HG03025 (cell line): ENCODE data around the gene CACYBP.
"Not testable (repeated sequence)": the region's sequence is repeated elsewhere in the genome, so short reads cannot be mapped to it uniquely, and the experiment has no call there.

Experiments
- ATAC-seq: cut with Tn5 transposase; IDR thresholded peaks from one replicate; pipeline ENCODE4 v1.9.1; 2021; ENCODE audit warnings: mild to moderate bottlenecking, moderate library complexity; ENCODE audit not compliant: unreplicated experiment, low FRiP score

The CACYBP gene

DNA sequence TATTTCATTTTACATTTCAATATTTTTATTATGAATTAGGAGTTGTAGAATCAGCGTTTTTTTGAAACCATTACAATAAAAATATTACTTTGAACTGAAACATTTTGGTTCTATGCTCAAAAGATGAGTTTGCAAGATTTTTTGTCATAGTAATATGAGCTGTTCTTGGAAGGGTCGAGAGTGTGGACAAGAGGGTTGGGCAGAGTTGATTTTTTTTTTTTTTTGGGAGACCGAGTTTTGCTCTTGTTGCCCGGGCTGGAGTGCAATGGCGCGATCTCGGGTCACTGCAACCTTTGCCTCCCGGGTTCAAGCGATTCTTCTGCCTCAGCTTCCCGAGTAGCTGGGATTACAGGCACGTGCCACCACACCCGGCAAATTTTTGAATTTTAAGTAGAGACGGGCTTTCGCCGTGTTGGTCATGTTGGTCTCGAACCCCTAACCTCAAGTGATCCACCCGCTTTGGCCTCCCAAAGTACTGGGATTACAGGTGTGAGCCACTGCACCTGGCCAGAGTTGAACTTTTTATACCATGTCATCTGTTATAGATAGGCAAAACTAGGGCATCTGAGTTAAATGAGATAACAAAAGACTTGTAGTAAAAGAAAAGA lies 3.3 kb downstream of the CACYBP start:
- no peak for ATAC-seq

DNA sequence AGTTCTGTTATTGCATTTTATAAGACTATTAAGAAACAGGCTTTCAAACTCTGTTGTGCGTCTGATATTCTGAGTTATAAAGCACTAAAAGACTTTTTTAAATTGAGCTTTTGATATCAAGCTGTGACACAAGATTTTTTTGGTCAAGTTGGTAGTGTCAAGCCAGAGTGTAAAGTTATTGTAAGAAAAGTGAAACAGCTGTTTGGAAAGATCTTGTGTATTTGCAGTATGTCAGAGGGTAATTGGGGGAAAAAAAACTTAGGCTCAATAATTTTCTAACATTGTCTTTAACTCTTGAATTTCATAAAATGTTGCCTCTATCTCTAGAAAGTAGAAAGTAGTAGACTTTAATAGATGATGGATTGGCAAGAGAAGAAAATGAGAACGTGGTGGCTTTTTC lies 3.8 kb downstream of the CACYBP start:
- ATAC-seq = no peak

DNA sequence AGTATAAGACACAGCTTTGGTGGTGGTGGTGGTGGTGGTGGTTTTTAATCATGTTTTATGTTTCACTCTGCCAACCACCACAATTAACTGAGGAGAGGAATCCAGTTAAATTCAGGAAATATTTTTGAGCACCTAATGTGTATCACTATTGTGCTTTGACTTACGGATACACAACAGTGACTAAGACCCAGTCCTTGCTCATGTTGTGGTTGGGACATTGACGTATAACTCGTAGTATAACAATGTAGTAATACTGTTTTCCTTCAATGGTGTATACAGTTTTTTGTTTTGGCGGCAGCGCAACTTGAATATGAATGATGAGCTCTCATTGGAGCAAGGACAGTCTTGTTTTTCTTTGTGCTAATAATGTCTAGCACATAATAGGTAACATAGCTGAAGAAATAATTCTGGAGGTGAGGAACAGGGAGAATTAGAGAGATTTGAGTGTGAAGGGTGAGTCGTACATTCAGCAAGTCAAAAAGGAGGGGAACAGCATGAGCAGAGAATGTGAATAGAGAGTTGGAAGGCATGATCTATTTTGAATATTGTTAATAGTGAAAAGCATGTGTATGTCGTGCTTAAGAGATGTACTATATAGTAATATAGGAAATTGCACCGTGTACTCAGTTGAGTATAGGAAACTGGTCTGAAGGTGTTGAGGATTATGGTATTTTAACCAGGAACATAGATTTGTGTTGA lies 5.5 kb downstream of the CACYBP start:
- no peak for ATAC-seq

DNA sequence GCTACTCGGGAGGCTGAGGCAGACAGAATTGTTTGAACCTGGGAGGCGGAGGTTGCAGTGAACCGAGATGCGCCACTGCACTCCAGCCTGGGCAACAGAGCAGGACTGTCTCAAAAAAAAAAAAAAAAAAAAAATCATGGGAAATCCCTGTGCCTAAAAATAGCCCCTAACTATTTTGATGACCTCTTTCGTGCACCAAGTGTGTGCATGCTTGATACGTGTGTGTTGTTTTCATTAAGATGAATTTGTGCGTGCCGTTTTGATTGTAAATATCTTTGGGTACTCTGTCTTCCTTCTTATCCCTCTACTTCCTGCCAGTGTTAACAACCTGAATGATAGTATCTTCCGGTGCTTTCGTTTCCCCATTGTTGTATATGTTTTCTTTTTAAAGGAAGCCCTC lies 9.8 kb downstream of the CACYBP start:
- ATAC-seq = no peak

DNA sequence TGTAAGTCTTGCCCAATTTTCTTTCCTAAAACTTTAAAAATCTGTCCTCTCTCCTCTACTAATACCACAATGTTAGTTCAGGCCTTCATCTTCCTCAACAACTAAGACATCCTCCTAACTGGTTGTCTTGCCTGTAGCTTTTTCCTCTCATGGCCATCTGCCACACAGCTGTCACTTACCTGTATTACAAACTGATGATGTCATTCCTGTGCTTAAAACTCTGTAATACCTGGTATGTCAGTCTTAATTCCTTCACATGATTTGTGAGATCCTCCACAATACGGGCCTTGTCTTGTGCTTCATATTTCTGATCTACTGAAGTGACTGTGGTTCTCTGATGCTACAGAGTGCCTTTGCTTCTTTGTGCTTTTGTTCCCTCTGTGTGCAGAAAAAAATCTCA lies 13.7 kb downstream of the CACYBP start:
- no peak for ATAC-seq

DNA sequence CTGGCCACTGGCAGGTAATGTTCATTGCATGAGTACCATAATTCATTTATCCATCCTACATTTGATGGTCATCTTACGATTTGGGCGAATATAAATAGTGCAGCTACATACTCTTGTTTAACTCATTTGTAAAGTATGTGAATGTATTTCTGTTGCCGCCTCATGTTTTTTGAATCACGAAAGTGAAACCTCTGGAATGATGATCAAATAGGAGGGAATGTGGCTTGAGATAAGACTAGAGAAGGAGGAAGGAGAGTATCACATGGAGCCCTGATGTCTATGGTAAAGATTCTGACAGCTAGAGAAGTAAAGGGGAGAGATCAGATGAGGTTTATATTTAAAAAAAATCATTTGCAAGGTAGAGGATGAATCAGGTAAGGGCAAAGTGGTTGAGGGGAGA lies 15.5 kb downstream of the CACYBP start:
- ATAC-seq = no peak

DNA sequence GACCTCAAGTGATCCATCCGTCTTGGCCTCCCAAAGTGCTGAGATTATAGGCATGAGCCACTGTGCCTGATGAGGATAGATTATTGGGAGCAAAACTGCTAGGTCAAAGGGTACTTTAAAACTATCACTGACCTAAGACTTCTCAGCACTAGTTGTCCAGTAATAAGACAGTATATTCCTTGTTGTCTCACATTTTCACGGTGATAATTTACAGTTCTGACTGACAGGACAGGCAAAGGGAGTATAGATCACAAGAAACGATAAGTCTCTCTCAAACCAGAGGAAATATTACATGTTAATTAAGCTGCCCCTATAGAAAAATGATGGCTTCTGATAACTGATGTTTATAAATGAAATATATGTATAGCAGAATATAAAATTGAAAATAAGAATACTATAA lies 19.8 kb downstream of the CACYBP start:
- ATAC-seq = no peak

DNA sequence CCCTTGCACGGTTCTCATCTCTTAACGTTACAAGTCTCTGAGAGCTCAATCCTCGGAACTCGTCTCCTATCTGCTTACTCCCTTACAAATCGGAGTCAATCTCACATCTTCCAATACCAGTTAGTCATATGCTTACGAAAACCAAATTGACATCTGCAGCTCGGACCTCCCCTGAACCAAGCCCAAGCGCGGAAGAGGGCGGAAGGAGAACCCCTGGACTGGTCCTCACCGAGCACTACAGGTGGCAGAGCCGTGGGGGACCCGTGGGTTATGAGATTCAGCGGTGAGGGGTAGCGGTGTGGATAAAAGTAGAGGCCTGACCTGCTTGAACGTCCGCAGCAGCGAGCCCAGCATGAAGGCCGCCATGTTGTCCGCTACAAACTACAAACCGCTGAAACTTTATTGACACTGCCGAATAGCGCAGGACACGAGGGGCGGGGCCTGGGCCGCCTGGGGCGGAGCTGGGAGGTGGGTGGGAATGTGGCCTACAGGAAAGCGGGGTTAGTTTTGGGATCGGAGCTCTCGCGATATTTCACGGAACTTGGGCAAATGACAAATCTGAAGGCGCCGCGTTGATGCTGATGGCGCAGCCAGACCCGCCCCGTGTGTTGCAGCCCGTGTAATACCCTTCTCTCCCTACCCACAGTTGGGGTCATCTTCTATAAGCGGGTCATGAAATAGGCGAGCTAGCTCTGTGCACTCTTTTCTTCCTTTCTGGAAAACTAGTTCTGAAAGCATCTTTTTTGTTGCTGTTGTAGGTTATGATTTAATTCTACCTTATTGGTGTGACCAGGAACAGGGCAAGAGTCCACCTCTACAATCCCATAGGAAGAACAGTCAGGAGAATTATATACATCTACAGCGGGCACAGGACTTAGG lies 23.5 kb downstream of the CACYBP start, which contains the start of gene MRPS14:
Gene MRPS14 (minus strand): TSS at position 383 of the 879 bp plus-strand sequence. CDS start 17 bp downstream, at position 366.
- ATAC-seq = peak; percentile 92

DNA sequence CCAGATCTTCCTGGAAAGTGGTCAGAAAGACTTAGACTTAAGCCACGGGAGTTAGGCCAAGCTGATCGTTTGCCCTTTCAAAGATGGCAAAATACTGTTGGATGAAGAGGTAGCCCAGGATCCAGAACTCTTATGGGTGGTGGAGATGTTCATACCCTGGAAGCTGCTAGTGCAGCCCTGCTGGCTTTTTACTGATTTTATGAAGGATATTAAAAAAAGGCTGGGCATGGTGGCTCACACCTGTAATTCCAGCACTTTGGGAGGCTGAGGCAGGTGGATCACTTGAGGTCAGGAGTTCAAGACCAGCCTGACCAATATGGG lies 24.1 kb downstream of the CACYBP start:
- ATAC-seq = not testable (repeated sequence)

DNA sequence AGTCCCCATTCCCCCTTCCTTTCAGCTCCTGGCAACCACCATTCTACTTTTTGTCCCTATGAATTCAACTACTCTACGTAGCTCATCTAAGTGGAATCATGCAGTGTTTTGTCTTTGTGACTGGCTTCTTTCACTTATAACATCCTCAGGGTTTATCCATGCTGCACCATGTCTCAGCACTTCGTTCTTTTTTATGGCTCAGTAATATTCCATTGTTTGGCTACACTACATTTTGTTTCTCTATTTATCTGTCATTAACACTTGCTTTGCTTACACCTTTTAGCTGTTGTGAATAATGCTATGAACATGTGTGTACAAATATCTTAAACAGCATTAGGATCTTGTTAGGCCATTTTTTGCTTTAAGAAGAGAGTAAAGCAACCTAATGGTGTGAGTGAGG lies 25.0 kb downstream of the CACYBP start:
- ATAC-seq = no peak

DNA sequence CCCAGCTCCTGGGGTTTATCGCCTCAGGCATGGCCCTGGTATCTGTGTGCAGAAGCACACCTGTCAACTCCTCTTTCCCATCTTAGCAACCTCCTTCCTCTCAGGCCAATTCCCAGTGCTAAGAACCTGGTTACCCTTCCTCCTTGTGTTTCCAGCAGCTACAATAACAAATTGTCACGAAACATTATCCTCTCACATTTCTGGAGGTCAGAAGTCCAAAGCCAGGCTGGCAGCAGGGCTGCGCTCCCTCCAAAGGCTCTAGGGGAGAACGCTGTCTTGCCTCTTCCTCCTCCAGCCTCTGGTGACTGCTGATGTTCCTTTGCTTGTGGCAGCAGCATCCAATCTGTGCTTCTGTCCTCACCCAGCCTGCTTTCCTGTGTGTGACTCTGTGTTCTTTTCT lies 34.2 kb downstream of the CACYBP start:
- no peak for ATAC-seq

DNA sequence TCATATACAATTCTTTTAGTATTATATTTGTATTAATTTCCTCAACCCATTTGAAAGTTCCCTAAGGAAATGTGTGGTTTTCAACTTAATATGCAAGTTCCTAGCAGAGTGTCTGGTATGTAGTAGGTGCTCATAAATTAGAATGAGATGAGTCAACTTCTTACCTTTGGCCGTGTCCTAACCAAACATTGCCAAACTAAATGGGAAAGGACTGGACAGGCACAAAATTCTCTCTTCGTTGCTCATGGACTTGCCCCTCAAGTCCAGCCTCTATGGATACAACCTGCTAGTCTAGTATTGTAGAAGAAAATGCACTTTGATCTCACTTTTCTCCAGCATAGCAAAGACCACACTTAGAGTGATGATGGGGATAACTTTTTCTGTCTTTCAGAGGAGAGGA lies 35.0 kb downstream of the CACYBP start:
- ATAC-seq = no peak

DNA sequence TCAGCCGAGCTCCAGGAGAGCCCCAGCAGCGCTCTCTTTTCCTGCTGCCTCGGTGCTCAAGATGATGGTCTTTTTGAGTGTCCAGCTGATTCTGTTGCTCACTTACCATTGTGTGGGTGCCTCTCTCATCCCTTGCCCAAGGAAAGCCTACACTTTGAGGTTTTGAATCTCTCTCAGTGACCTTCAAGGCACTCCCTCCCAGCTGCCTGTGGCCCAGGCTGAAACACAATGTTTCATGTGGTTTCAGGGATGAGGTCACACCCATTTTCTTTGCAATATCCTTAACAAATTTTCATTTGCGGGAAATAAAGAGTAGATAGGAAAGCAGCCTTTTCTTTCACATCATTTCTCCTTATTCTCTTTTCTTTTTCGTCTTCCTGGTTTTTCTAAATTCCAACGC lies 36.1 kb downstream of the CACYBP start:
- no peak for ATAC-seq

DNA sequence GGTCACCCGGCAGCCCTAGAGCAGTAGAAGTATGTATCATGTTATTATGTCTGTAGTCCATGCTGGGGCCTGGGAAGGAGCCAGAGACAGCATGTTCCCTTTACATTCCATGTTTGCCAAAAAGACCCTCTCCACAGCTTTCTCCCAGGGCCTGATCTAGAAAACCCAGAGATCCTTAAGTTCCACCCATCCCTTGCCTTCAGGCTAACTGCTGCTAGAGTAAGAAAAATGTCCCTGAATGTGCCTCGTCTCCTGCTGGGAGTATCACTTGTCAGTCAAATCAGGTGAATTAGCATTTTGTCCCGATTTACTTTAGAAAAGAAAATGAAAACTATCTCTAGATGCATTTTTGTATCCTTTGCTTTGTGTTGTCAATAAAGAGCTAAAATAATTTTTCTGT lies 36.7 kb downstream of the CACYBP start:
- no peak for ATAC-seq

DNA sequence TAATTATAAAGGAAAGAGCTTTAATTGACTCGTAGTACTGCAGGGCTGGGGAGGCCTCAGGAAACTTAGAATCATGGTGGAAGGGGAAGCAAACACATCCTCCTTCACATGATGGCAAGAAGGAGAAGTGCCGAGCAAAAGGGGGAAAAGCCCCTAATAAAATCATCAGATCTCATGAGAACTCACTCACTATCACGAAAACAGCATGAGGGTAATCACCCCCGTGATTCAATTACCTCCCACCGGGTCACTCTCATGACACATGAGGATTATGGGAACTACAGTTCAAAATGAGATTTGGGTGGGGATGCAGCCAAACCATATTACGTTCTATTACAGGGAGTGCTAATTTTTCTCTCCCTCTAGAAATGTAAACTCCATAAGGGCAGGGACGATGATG lies 37.7 kb downstream of the CACYBP start:
- ATAC-seq = no peak

DNA sequence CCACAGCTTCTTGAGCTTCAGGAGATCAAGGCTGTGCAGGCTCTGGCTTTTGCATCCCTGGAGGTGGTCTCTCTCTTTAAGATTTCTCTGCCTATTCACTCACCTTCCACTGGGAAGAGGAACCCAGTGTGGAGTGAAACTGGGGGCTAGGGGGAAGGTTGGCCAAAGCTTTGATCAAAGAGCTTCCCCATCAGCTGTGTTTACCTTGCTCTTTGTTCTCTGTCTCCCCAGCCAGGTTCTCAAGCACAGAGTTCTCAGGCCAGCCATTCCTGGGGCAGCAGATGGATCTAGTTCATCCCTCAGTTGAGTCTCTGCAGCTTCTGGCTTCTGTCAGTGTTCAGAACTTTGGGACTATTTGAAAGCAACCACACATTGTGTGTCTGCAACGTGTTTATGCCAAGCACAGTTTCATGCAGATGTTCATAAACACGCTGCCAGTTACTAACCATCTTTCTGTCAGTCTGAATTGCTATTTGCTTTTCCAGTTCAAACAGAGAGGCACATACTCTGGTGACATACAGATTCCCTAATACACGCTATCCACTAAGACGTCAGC lies 40.7 kb downstream of the CACYBP start:
- no peak for ATAC-seq

DNA sequence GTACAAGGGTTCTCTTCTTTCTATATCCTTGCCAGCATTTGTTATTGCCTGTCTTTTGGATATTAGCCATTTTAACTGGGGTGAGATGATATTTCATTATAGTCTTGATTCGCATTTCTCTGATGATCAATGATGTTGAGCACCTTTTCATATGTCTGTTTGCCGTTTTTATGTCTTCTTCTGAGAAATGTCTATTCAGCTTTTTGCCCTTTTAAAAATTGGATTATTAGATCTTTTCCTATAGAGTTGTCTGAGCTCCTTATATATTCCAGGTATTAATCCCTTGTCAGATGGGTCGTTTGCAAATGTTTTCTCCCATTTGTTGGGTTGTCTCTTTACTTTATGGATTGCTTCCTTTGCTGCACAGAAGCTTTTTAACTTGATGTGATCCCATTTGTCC lies 42.9 kb downstream of the CACYBP start:
- ATAC-seq = no peak

DNA sequence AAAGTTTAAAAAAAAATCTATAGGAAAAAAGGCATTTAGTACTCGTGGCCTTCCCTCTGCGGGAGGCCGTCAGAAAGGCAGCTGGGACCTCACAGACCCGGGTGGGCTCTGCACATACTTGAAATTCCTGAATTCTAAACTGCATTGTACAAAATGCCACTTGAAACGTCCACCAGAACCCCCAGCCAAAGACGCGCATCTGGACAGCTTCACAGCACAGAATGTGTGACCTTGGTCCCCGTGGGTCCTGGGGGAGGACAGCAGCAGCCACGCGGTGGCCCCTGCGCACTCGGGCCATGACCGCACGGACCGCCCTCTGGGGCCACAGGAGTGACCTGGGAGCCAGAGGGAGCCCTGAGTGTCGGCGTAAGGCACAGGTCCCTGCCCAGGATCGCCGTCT lies 44.1 kb downstream of the CACYBP start:
- ATAC-seq = no peak

DNA sequence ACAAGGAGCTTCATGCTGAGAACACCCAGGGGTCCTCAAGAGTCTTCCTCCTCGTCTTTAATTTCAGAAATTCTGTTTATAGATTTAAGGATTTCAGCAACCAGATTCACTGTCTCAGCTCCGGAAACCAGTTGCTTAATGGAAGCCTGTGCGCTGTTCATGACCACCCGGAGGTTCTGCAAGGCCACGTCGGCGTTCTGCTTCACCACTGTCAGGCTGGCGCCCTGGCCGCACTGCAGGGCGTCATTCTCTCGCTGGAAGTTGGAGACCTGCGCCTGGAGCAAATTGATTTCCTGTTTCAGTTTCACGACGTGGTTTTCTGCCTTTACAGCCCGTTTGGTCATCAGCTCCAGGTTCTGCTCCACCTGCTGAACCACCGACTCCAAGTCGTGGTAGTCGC lies 44.8 kb downstream of the CACYBP start:
- not testable (repeated sequence) for ATAC-seq

DNA sequence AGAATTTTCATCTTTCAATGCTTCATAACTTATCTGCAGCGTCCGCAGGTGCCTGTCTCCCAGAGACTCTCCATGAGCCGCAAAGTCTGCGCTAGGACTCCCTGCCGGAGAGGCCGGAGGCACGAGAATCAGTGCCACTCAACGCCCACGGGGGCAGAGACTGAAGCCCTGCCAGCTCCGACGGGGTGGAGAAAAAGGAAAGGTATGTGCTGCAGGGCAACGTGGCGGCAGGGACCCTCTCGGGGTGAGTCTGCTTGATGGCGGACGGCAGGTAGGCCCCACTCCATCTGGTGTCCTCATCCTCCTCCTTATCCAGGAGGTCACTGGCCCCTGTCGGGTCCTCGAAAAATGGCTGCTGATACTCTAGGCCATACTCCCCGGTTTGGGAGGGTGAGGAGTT lies 45.4 kb downstream of the CACYBP start:
- ATAC-seq = no peak

DNA sequence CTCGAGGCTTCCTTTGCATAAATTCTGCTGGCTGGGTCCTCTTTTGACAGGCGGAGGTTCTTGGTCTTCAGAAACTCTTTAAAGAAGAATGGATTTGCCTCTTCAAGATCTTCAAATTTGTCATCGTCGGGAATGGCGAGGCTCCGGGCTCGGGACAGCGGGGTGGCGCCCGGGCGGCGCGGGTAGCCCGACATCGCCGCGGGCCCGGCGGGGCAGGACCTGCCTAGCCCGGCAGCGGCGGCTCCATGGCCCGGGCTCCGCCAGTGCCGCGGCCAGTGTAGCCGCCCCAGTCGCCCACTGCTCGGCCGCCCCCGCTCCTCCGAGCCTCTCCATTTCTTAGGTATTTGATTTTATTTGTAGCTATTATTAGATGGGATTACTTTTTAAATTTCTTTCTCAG lies 45.8 kb downstream of the CACYBP start:
- ATAC-seq = no peak
